Measurements from ENCODE around the gene ABCA1. TPM values are rescaled to one million over a fixed set of nuclear protein-coding genes. Genes with fewer than 3 reads are reported as not detected.

The ABCA1 gene
- total RNA-seq, 6 experiments from 2014 or later: 9.1 to 16.5 (median 9.4) TPM

DNA sequence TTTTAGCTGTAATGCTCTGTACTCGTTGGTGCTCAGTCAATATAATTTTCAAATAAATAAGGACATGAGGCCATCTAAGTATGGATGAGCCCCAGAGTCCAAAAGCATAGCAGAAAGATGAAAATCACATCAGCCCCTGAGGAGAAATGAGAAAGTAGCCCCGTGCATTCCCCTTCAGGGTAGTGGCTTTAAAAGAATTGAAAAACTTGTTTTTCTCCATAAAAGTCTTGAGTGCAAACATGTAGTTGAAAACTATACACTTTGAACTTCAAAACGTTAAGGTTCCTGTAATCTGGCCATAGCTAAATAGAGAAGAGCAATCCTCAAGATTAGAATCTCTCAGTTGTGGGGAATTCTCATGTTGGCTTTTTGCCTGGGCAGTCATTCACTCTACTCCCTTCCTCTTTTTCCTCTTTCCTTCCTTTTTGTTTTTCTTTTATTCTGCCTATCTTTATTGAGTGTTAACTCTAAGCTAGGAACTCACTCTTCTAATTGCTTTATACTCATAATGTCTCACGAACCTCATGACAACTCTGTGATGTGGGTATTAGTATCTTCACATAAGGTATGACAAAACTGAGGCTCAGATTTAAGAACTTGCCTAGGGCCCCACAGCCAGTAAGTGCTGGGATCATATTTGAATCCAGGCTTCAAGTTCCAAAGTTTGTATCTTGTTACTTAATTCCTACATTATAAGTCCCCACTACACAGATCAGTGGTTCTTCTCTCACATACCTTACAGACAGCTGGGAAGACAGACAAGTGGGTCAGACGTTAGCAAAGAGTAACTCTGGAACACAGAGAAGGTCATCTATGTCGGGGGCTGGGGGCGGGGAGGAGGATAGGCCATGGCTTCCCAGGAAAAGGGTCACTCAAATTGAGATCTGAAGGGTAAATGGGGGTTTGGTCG is 46.4 kb upstream of the ABCA1 start:
- no peak overlapping the region for H3K4me3 Mint-ChIP-seq
- H3K36me3 Mint-ChIP-seq (ENCODE audit: low read depth): no peaks in the 10 kb centered on the region
- DNase-seq: no peak
- H3K27ac Mint-ChIP-seq: no peak overlapping the region
- H3K4me1 Mint-ChIP-seq (ENCODE audit: low read depth): peaks cover 28% of the 10 kb centered on the region
- H3K27me3 Mint-ChIP-seq (ENCODE audit: insufficient read depth): peaks cover 6% of the 10 kb centered on the region
- no peaks in the 10 kb centered on the region for H3K9me3 Mint-ChIP-seq
- TF ChIP-seq CTCF (IDR thresholded peaks at IDR 0.05): no peak

DNA sequence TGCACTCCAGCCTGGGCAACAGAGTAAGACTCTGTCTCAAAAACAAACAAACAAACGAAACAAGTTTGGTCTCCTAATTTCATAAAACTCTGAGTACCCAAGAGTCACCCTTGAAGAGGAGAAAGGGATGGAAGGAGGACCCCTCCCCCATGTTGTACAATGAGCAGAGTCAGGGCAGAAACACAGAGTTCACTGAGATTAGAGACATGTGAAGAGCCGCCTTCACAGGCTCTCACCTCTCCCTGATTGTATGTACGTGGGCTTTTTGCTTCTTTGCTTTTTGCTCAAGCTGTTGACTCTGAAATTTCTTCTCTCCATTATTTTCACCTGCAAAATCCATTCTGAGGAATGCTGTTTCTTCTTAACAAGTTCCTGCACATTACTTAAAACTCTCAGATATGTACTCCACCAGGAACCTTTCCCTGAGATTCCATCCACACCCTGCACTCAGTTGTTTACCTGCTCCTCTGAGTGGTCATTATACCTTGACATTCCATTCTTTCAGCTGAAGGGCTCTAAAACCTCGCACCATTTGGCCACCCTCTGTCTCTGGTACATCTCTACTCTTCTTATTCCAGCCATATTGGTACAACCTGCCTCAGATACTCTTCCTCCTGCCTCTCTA is 44.4 kb upstream of the ABCA1 start:
- H3K27me3 Mint-ChIP-seq (ENCODE audit: insufficient read depth): peaks cover 6% of the 10 kb centered on the region
- no peak overlapping the region for H3K27ac Mint-ChIP-seq
- no peaks in the 10 kb centered on the region for H3K36me3 Mint-ChIP-seq (ENCODE audit: low read depth)
- DNase-seq: no peak
- no peak overlapping the region for H3K4me3 Mint-ChIP-seq
- H3K9me3 Mint-ChIP-seq: no peaks in the 10 kb centered on the region
- TF ChIP-seq CTCF (IDR thresholded peaks at IDR 0.05): no peak
- H3K4me1 Mint-ChIP-seq (ENCODE audit: low read depth): peaks cover 44% of the 10 kb centered on the region

DNA sequence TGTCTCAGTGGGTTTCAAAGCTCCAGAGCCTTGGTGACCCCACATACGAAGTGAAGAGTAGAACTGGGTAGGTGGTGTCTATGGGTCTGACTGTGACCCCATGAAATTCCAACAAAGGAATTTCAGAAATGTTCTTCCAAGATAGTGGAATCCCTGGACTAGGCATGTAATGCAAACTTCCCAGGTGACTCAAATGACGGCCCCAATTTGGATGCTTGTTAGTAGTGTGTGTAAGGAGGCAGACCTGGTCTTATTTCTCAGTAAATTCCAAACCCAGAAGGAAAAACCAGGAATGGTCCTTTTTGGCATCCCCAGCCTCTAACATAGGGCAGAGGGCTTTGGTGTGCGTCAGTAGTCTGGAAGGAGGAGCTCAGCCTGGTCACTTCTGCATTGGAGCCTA is 43.6 kb upstream of the ABCA1 start:
- Mint-ChIP-seq H3K27me3 (ENCODE audit: insufficient read depth) (peaks cover 6% of the 10 kb centered on the region), H3K4me1 (ENCODE audit: low read depth) (peaks cover 44% of the 10 kb centered on the region), H3K9me3 (no peaks in the 10 kb centered on the region), H3K4me3 (no peak overlapping the region), H3K36me3 (ENCODE audit: low read depth) (no peaks in the 10 kb centered on the region), H3K27ac (no peak overlapping the region)
- no peak for TF ChIP-seq CTCF (IDR thresholded peaks at IDR 0.05)
- DNase-seq: no peak

GRCh38 chr9:104970271-104970987 is 42.5 kb upstream of the ABCA1 start:
- no peak for TF ChIP-seq CTCF (IDR thresholded peaks at IDR 0.05)
- Mint-ChIP-seq H3K27ac (no peak overlapping the region), H3K4me3 (no peak overlapping the region), H3K27me3 (ENCODE audit: insufficient read depth) (peaks cover 3% of the 10 kb centered on the region), H3K4me1 (ENCODE audit: low read depth) (peaks cover 44% of the 10 kb centered on the region), H3K36me3 (ENCODE audit: low read depth) (no peaks in the 10 kb centered on the region), H3K9me3 (no peaks in the 10 kb centered on the region)
- DNase-seq: peak; percentile 9

- peak overlapping the region; percentile 97 for H3K4me3 Mint-ChIP-seq
- TF ChIP-seq CTCF (IDR thresholded peaks at IDR 0.05): no peak
- H3K27me3 Mint-ChIP-seq (ENCODE audit: insufficient read depth): peaks cover 3% of the 10 kb centered on the region; the same call in 1 of the 2 replicates
- no peak for DNase-seq
- H3K9me3 Mint-ChIP-seq: no peaks in the 10 kb centered on the region
- no peaks in the 10 kb centered on the region for H3K36me3 Mint-ChIP-seq (ENCODE audit: low read depth)
- peak overlapping the region; percentile 93 for H3K27ac Mint-ChIP-seq
- H3K4me1 Mint-ChIP-seq (ENCODE audit: low read depth): peaks cover 33% of the 10 kb centered on the region
Observed at GRCh38 chr9:104969116-104969515, 41.2 kb upstream of the ABCA1 start.
